Heart left ventricle (tissue), 16 donors: Measurements from ENCODE around the gene ZBBX. TPM values are rescaled to one million over a fixed set of nuclear protein-coding genes. Genes with fewer than 3 reads are reported as not detected.

Experiments used
- ATAC-seq, 4 donors: fragments of 200-7000 bp; cut with Tn5 transposase; one replicate each; pipeline ENCODE4 v1.9.1; 2020 to 2022; ENCODE audit warnings: moderate library complexity in 4 of 4, mild to moderate bottlenecking in 3 of 4, moderate number of reproducible peaks in 1 of 4
- DNase-seq, 5 donors: peaks; one replicate each; pipeline ENCODE4 v3.0.0-alpha.2; 2020
- H3K27ac ChIP-seq, 12 donors: fragments of 200-600 bp; sonication (generic) in 4 of 12; one replicate each; pipeline versions ENCODE4 v1.5.0 to v1.8.0; 2016 to 2022; ENCODE audit warnings: mild to moderate bottlenecking in 2 of 12
- H3K27me3 ChIP-seq, 9 donors: fragments of 200-600 bp; sonication (generic) in 2 of 9; one replicate each; pipeline versions ENCODE4 v1.5.1 to v1.8.0; 2016 to 2022; ENCODE audit warnings: mild to moderate bottlenecking in 3 of 9
- H3K36me3 ChIP-seq, 9 donors: fragments of 200-600 bp; sonication (generic) in 2 of 9; one replicate each; pipeline versions ENCODE4 v1.5.0 to v1.8.0; 2018 to 2022; ENCODE audit warnings: mild to moderate bottlenecking in 2 of 9
- H3K4me1 ChIP-seq, 12 donors: fragments of 200-600 bp; sonication (generic) in 4 of 12; one replicate each; pipeline versions ENCODE4 v1.5.0 to v1.8.0; 2016 to 2022; ENCODE audit warnings: mild to moderate bottlenecking in 3 of 12
- H3K4me3 ChIP-seq, 12 donors: fragments of 200-600 bp; sonication (generic) in 4 of 12; one replicate each; pipeline versions ENCODE4 v1.5.0 to v1.8.0; 2017 to 2022; ENCODE audit warnings: mild to moderate bottlenecking in 9 of 12, moderate library complexity in 4 of 12
- H3K9me3 ChIP-seq, 12 donors: fragments of 200-600 bp; sonication (generic) in 4 of 12; one replicate each; pipeline versions ENCODE4 v1.5.0 to v1.8.0; 2016 to 2022; ENCODE audit warnings: mild to moderate bottlenecking in 1 of 12
- CTCF ChIP-seq, 12 donors: fragments of 200-600 bp; sonication (generic) in 4 of 12; IDR thresholded peaks; one replicate each; pipeline versions ENCODE4 v1.5.0 to v1.8.0; 2018 to 2022; ENCODE audit warnings: antibody characterized with exemption in 12 of 12, mild to moderate bottlenecking in 5 of 12
- POLR2A ChIP-seq, 2 donors: fragments of 450-650 bp; IDR thresholded peaks; one replicate each; pipeline ENCODE4 v1.6.1; 2017; ENCODE audit warnings: antibody characterized with exemption in 2 of 2, mild to moderate bottlenecking in 2 of 2, moderate library complexity in 2 of 2
- WGBS, 4 donors: extraction: QIAGEN DNeasy Blood & Tissue Kit in 2 of 4; methylation state at CpG; one replicate each; pipeline versions ENCODE4 v1.1.5 to v1.1.7; 2013 to 2018; 5-methylcytosine and 5-hydroxymethylcytosine counted together
- intact Hi-C, 10 donors: fragments of 100-400 bp; cut with DNase I; formaldehyde crosslinking; loops; one replicate each; pipeline versions ENCODE4 v1.11.1 to v1.14.2; 2022
- polyA plus RNA-seq, 2 donors: library from polyadenylated mRNA; stranded (reverse); fragments of 200-250 nt; gene quantifications; one replicate each; pipeline ENCODE4 v1.2.3, GENCODE V29; 2013
- total RNA-seq, 9 donors: library from RNA; depleted of rRNA in 2 of 9; stranded (reverse); fragments of >200 nt in 2 of 9; fragmentation: NEBNext Ultra II Directional in 3 of 9; extraction: Animal tissue kit (Norgen Biotek cat#: 25700) in 3 of 9; gene quantifications; one replicate each; pipeline versions ENCODE4 v1.1.0 to v1.2.4, GENCODE V29; 2016 to 2023
- donor health status: ischemic (EF 13 %, LVEDD 7.1; RV severe dilation, severe dysfunction).
- donor health status: healthy with polysubstance abuse.
- donor health status: DM: no; HTN: yes; CAD: no.
- donor health status: DM: no; HTN: no; CAD: no.
- donor health status: ischemic (EF 25% LVEDD 6.9; RV normal size, moderate dysfunction).
- donor health status: ischemic (EF 25% LVEDD 5.7; RV mildly dilated, moderate dysfunction).
- donor health status: healthy.
- donor health status: DM: yes; HTN: yes; CAD: no.
- donor health status: ischemic (EF 35%, LVEDD 5.7; RV mildly dilated, moderate dysfunction).
- donor health status: nonischemic (EF 11% LVEDD 7.7; RV severe dilation, severe dysfunction).
- donor health status: DM: yes; HTN: yes; CAD: no.
- donor health status: PGD.
- donor health status: ischemic (EF 29% LVEDD 5.4; RV normal size, mild dysfunction).
- donor health status: nonischemic (EF 23%, LVEDD 6.1; RV moderate dilation, normal function).

ZBBX gene
- total and polyA plus RNA-seq, 11 donors, result 0.42 TPM; not detected in 10

- ATAC-seq, result no peak
- 31 to 47% (median 38%) methylated on average over 1 of the region's 1 CpG for WGBS, 4 donors
- no peak overlapping the region for H3K4me3 ChIP-seq
Measured at GRCh38 chr3:167397826-167398225, 17.7 kb upstream of the ZBBX start.

GRCh38 chr3:167396075-167396474, 16.0 kb upstream of the ZBBX start:
- intact Hi-C loops, result no loop called here
- H3K27ac ChIP-seq, result no peak overlapping the region
- TF ChIP-seq POLR2A (IDR thresholded peaks at IDR 0.05), result no peak
- TF ChIP-seq CTCF (IDR thresholded peaks at IDR 0.05), result no peak
- H3K27me3 ChIP-seq, result peaks cover 0 to 3% (median 0%) of the 10 kb centered on the region in 9 donors
- ATAC-seq, result no peak
- no peaks in the 10 kb centered on the region for H3K36me3 ChIP-seq
- no peak overlapping the region for H3K4me3 ChIP-seq
- H3K9me3 ChIP-seq, result no peaks in the 10 kb centered on the region
- no peaks in the 10 kb centered on the region for H3K4me1 ChIP-seq
- WGBS, 4 donors, result 70 to 76% (median 73%) methylated on average over 2 of the region's 2 CpGs
- no peak for DNase-seq

More at GRCh38 chr3:167397826-167398225, 17.7 kb upstream of the ZBBX start:
- intact Hi-C loops, result no loop called here
- no peak for DNase-seq
- no peaks in the 10 kb centered on the region for H3K9me3 ChIP-seq
- TF ChIP-seq CTCF (IDR thresholded peaks at IDR 0.05) (no peak), POLR2A (IDR thresholded peaks at IDR 0.05) (no peak)
- H3K36me3 ChIP-seq, result no peaks in the 10 kb centered on the region
- H3K27ac ChIP-seq, result no peak overlapping the region
- no peaks in the 10 kb centered on the region for H3K4me1 ChIP-seq
- peaks cover 0 to 3% (median 0%) of the 10 kb centered on the region in 9 donors for H3K27me3 ChIP-seq

GRCh38 chr3:167394003-167394402, 13.9 kb upstream of the ZBBX start:
- 41 to 51% (median 46%) methylated on average over 2 of the region's 2 CpGs for WGBS, 4 donors

GRCh38 chr3:167382155-167382554, 2.1 kb upstream of the ZBBX start:
- Histone ChIP-seq H3K36me3 (no peaks in the 10 kb centered on the region), H3K4me3 (no peak overlapping the region), H3K9me3 (no peaks in the 10 kb centered on the region), H3K4me1 (peaks cover 0 to 9% (median 1%) of the 10 kb centered on the region in 12 donors), H3K27me3 (peaks cover 0 to 7% (median 0%) of the 10 kb centered on the region in 9 donors), H3K27ac (no peak overlapping the region)
- ATAC-seq (no peak), DNase-seq (no peak)
- intact Hi-C loops, result loop anchor here in 3 of 10 donors (5.0 to 10.0 kb wide), 3 partner anchors 300 to 503 kb away; no protein-coding TSS in a partner anchor
- 91 to 94% (median 92%) methylated on average over 3 of the region's 3 CpGs for WGBS, 4 donors
- TF ChIP-seq CTCF (IDR thresholded peaks at IDR 0.05) (no peak), POLR2A (IDR thresholded peaks at IDR 0.05) (no peak)

More at GRCh38 chr3:167394003-167394402, 13.9 kb upstream of the ZBBX start:
- H3K4me1 ChIP-seq, result no peaks in the 10 kb centered on the region
- H3K4me3 ChIP-seq, result no peak overlapping the region
- DNase-seq (no peak), ATAC-seq (no peak)
- TF ChIP-seq POLR2A (IDR thresholded peaks at IDR 0.05), result no peak
- no peak for TF ChIP-seq CTCF (IDR thresholded peaks at IDR 0.05)
- H3K27ac ChIP-seq, result no peak overlapping the region
- no peaks in the 10 kb centered on the region for H3K36me3 ChIP-seq
- no peaks in the 10 kb centered on the region for H3K27me3 ChIP-seq
- no peaks in the 10 kb centered on the region for H3K9me3 ChIP-seq
- intact Hi-C loops, result loop anchor here in 1 of 10 donors (5.0 kb wide), 1 partner anchor 278 kb away; no protein-coding TSS in a partner anchor
